ENCODE data around the gene CDC42SE2.

- TF ChIP-seq POLR2AphosphoS5 (IDR thresholded peaks at IDR 0.05; ENCODE audit: low read depth), result no peak
- no peak for TF ChIP-seq CTCF (IDR thresholded peaks at IDR 0.05; ENCODE audit: insufficient read depth, low read length)
- TF ChIP-seq GABPA (IDR thresholded peaks at IDR 0.05; ENCODE audit: low read depth), result no peak
- TF ChIP-seq REST (IDR thresholded peaks at IDR 0.05; ENCODE audit: insufficient replicate concordance, low read depth), result no peak
- TF ChIP-seq SPI1 (IDR thresholded peaks at IDR 0.05; ENCODE audit: borderline replicate concordance, low read depth), result no peak
Observed at GRCh38 chr5:131264451-131265099, 722 bp downstream of the CDC42SE2 start.
